Muscle of leg (tissue), 11 donors: ENCODE measurements around the gene CEMIP2. TPM values are rescaled to one million over a fixed set of nuclear protein-coding genes. Genes with fewer than 3 reads are reported as not detected.
"Not testable (repeated sequence)": the region's sequence is repeated elsewhere in the genome, so short reads cannot be mapped to it uniquely, and the experiment has no call there.

ENCODE experiments used
- DNase-seq: peaks from one replicate; pipeline ENCODE4 v3.0.0; 2013
- H3K27ac ChIP-seq: one replicate; pipeline ENCODE4 v1.5.1; 2013; ENCODE audit warnings: mild to moderate bottlenecking, low read length, control low read depth
- H3K27me3 ChIP-seq: one replicate; pipeline ENCODE4 v1.6.1; 2013; ENCODE audit warnings: low read length; ENCODE audit not compliant: control insufficient read depth, insufficient read depth
- H3K36me3 ChIP-seq: one replicate; pipeline ENCODE4 v1.6.1; 2013; ENCODE audit warnings: low read length; ENCODE audit not compliant: control insufficient read depth, insufficient read depth
- H3K4me1 ChIP-seq: one replicate; pipeline ENCODE4 v1.6.1; 2013; ENCODE audit warnings: low read length; ENCODE audit not compliant: control insufficient read depth, insufficient read depth
- H3K4me3 ChIP-seq: one replicate; pipeline ENCODE4 v1.5.1; 2013; ENCODE audit warnings: low read length, control low read depth
- H3K9me3 ChIP-seq: replicated peaks from 2 replicates; pipeline ENCODE4 v1.6.1; 2013; ENCODE audit warnings: low read depth, low read length; ENCODE audit not compliant: control insufficient read depth
- WGBS: methylation state at CpG from one replicate; pipeline ENCODE4 v1.1.5; 2013; ENCODE audit warnings: missing lambda C conversion rate; ENCODE audit not compliant: insufficient coverage; 5-methylcytosine and 5-hydroxymethylcytosine counted together
- polyA plus RNA-seq, 8 donors: library from polyadenylated mRNA; unstranded; fragments of 120-200 nt; gene quantifications; one replicate each; pipeline versions ENCODE4 v1.2.1 to v1.2.3, GENCODE V29; 2013; ENCODE audit warnings: inconsistent platforms in 1 of 8, low replicate concordance in 1 of 8; ENCODE audit not compliant: insufficient read length in 8 of 8, insufficient read depth in 1 of 8
- total RNA-seq: library from RNA; stranded (reverse); fragments of 120-200 nt; gene quantifications from one replicate; pipeline ENCODE4 v1.2.4, GENCODE V29; 2013

The CEMIP2 gene
- total and polyA plus RNA-seq, 9 donors: 19.9 to 44.6 (median 26.3) TPM

DNA sequence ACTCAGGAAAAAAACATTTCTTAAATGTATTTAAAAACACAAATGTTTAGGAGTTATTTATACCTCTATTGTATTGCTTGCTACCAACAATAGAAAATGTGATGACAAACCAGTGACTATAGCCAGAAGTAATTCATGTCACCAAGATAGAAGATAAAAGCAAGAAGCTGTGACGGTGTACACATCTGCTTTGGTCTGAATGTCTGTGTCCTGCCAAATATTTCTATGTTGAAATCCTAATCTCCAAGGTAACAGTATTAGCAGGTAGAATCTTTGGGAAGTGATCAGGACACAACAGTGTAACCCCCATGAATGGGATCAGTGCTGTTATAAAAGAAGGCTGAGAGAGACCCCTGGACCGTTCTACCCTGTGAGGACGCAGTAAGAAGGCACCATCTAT, 74.7 kb downstream of the CEMIP2 start:
- Histone ChIP-seq H3K4me1 (peaks cover 6% of the 10 kb centered on the region), H3K4me3 (no peak overlapping the region), H3K27ac (no peak overlapping the region), H3K27me3 (no peaks in the 10 kb centered on the region), H3K36me3 (peaks cover 24% of the 10 kb centered on the region), H3K9me3 (no peaks in the 10 kb centered on the region)
- no peak for DNase-seq
- 80% methylated on average over 1 of the region's 3 CpGs for WGBS

DNA sequence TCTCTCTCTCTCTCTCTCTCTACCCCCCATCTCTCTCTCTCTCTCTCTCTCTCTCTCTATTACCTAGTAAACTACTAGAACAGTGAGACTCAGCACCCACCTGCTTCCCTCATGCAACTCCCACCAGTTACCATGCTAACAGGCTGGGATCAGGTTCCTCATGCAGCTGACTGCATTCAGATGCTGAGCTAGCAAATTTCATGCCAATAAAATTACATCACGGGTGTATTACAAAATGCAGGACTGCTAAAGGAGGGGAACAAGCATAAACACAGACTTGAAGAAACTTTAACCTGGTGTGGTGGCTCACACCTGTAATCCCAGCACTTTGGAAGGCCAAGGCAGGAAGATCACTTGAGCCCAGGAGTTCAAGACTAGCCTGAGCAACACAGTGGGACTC, 76.0 kb downstream of the CEMIP2 start:
- no CpG with 5 or more reads among the region's 1 CpG for WGBS
- Histone ChIP-seq H3K4me3 (no peak overlapping the region), H3K27ac (no peak overlapping the region), H3K27me3 (no peaks in the 10 kb centered on the region), H3K36me3 (peaks cover 26% of the 10 kb centered on the region), H3K9me3 (no peaks in the 10 kb centered on the region), H3K4me1 (peaks cover 6% of the 10 kb centered on the region)
- peak; percentile 94 for DNase-seq

GRCh38 chr9:71691576-71691975, 76.7 kb downstream of the CEMIP2 start:
- not testable (repeated sequence) for H3K27ac ChIP-seq, H3K4me1 ChIP-seq, H3K4me3 ChIP-seq, H3K27me3 ChIP-seq, H3K9me3 ChIP-seq, DNase-seq
- H3K36me3 ChIP-seq: peaks cover 26% of the 10 kb centered on the region

- Histone ChIP-seq H3K4me1 (peaks cover 6% of the 10 kb centered on the region), H3K27ac (no peak overlapping the region), H3K36me3 (peaks cover 26% of the 10 kb centered on the region), H3K4me3 (no peak overlapping the region), H3K27me3 (no peaks in the 10 kb centered on the region), H3K9me3 (no peaks in the 10 kb centered on the region)
- WGBS: no CpG with 5 or more reads among the region's 6 CpGs
- DNase-seq: no peak
These were observed 77.5 kb downstream of the CEMIP2 start for GRCh38 chr9:71690689-71691435.

DNA sequence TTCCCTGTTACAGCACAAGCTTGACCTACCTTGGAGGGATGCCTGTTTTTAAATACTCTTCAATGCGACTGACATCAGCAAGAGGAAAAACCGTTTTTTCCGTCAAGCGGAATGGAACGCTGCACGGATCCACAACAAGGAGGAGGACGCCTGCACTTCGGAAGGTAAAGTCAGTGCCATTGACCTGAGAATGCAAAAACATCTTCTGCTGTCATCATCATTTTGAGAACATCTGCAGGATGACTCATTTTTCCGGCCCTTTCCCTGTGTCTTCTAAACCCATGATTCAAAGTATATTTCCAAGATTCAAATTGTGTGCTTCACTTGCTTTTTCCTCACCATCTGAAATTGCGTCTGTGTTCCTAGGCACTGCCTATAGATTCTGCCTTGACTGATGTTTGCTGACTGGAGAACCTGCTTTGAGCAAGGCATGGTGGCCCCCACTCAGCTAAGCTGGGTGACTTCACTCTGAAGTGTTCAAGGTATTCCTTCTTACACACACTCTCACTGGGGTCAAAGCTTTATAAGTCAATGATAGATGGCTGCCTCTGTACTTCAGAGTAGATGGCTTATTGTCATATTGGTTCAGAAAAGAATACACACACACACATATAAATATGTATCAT, 78.1 kb downstream of the CEMIP2 start:
- Histone ChIP-seq H3K36me3 (peaks cover 26% of the 10 kb centered on the region), H3K4me1 (peaks cover 6% of the 10 kb centered on the region)
- 65% methylated on average over 10 of the region's 10 CpGs for WGBS

DNA sequence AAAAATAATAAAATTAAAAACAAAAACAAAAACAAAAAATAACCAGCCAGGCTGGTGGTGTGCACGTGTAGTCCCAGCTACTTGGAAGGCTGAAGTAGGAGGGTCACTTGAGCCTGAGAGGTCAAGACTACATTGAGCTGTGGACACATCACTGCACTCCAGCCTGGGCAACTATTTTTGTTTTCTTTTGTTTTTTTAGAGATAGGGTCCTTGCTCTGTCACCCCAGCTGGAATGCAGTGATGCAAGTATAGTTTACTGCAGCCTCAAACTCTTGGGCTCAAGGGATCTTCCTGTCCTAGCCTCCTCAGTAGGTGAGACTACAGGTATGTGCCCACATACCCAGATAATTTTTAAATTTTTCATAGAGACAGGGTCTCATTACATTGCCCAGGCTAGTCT, 80.6 kb downstream of the CEMIP2 start:
- H3K36me3 ChIP-seq: peaks cover 25% of the 10 kb centered on the region
- H3K4me1 ChIP-seq: peaks cover 8% of the 10 kb centered on the region
- no peaks in the 10 kb centered on the region for H3K9me3 ChIP-seq
- no peak for DNase-seq
- H3K27me3 ChIP-seq: no peaks in the 10 kb centered on the region
- WGBS: 67% methylated on average over 1 of the region's 1 CpG
- no peak overlapping the region for H3K4me3 ChIP-seq
- H3K27ac ChIP-seq: no peak overlapping the region

More for the DNA sequence above, 78.1 kb downstream of the CEMIP2 start:
- Histone ChIP-seq H3K27ac (no peak overlapping the region), H3K4me3 (no peak overlapping the region), H3K9me3 (no peaks in the 10 kb centered on the region), H3K27me3 (no peaks in the 10 kb centered on the region)
- peak; percentile 65 for DNase-seq

GRCh38 chr9:71685988-71686387, 82.3 kb downstream of the CEMIP2 start:
- H3K4me3 ChIP-seq: no peak overlapping the region
- peaks cover 19% of the 10 kb centered on the region for H3K36me3 ChIP-seq
- H3K9me3 ChIP-seq: no peaks in the 10 kb centered on the region
- H3K27me3 ChIP-seq: no peaks in the 10 kb centered on the region
- DNase-seq: no peak
- no peak overlapping the region for H3K27ac ChIP-seq
- peaks cover 2% of the 10 kb centered on the region for H3K4me1 ChIP-seq
- WGBS: 92% methylated on average over 4 of the region's 7 CpGs

GRCh38 chr9:71685394-71685793, 82.9 kb downstream of the CEMIP2 start:
- Histone ChIP-seq H3K4me1 (peaks cover 2% of the 10 kb centered on the region), H3K4me3 (no peak overlapping the region), H3K27ac (no peak overlapping the region), H3K27me3 (no peaks in the 10 kb centered on the region), H3K9me3 (no peaks in the 10 kb centered on the region), H3K36me3 (peaks cover 19% of the 10 kb centered on the region)
- DNase-seq: no peak
- no CpG with 5 or more reads among the region's 1 CpG for WGBS

DNA sequence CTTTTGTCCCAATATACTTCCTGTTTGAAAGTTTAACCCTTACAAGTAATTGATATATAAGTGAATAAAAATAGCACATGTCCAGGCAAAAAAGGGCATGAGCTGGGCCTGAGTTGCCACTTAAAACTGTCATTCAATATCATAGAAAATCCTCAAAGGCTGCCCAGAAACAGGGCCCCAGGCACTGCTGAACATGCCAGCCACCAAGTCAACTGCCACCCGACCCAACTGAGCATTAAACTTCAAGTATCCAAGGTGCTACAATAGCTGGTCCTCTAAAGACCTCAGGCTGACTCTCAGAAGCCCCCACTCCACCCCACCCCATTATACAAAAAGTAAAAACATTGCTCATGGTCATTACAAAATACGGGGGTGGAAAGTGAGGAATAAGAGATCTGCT, 83.7 kb downstream of the CEMIP2 start:
- Histone ChIP-seq H3K36me3 (peaks cover 13% of the 10 kb centered on the region), H3K4me3 (no peak overlapping the region), H3K27me3 (no peaks in the 10 kb centered on the region), H3K27ac (no peak overlapping the region), H3K9me3 (no peaks in the 10 kb centered on the region), H3K4me1 (peaks cover 2% of the 10 kb centered on the region)
- WGBS: 40% methylated on average over 1 of the region's 2 CpGs
- no peak for DNase-seq

- DNase-seq: no peak
- peaks cover 11% of the 10 kb centered on the region for H3K36me3 ChIP-seq
- peaks cover 2% of the 10 kb centered on the region for H3K4me1 ChIP-seq
- no peak overlapping the region for H3K27ac ChIP-seq
- WGBS: 75% methylated on average over 3 of the region's 9 CpGs
- no peak overlapping the region for H3K4me3 ChIP-seq
- no peaks in the 10 kb centered on the region for H3K9me3 ChIP-seq
- H3K27me3 ChIP-seq: no peaks in the 10 kb centered on the region
These were observed 84.6 kb downstream of the CEMIP2 start for GRCh38 chr9:71683598-71684235.
